ENCODE results near the gene SCN1A.

DNA sequence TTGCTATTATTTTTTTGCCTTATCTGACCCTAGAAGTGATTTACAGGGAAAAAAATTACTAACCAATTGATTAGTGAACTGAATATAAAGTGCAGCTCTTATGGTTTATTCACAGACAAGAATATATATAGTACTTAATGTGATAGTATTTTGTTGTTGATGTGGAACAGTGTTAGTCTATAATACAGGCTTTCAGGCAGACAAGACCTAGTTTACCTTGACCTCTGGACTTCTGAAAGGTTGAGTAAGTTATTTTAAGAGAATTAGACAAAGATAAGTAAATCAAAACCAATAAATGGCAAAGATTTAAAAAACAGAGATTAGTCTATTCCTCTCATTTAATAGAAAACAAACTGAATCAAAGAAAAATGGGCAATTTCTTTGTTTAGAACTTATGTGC is 46.0 kb downstream of the SCN1A start:
- TF ChIP-seq ZNF263 (CRISPR knock-in tag; IDR thresholded peaks at IDR 0.05; ENCODE audit: low read depth) (no peak), ZBTB21 (CRISPR knock-in tag; IDR thresholded peaks at IDR 0.05; ENCODE audit: borderline replicate concordance) (no peak), GABPB1 (CRISPR knock-in tag; IDR thresholded peaks at IDR 0.05) (no peak), ZNF416 (CRISPR knock-in tag; IDR thresholded peaks at IDR 0.05) (no peak), IRF2 (CRISPR knock-in tag; IDR thresholded peaks at IDR 0.05; ENCODE audit: borderline replicate concordance, low read depth) (no peak)
- TF ChIP-seq, protein P1, sequence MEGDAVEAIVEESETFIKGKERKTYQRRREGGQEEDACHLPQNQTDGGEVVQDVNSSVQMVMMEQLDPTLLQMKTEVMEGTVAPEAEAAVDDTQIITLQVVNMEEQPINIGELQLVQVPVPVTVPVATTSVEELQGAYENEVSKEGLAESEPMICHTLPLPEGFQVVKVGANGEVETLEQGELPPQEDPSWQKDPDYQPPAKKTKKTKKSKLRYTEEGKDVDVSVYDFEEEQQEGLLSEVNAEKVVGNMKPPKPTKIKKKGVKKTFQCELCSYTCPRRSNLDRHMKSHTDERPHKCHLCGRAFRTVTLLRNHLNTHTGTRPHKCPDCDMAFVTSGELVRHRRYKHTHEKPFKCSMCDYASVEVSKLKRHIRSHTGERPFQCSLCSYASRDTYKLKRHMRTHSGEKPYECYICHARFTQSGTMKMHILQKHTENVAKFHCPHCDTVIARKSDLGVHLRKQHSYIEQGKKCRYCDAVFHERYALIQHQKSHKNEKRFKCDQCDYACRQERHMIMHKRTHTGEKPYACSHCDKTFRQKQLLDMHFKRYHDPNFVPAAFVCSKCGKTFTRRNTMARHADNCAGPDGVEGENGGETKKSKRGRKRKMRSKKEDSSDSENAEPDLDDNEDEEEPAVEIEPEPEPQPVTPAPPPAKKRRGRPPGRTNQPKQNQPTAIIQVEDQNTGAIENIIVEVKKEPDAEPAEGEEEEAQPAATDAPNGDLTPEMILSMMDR (IDR thresholded peaks at IDR 0.05), result no peak
- TF ChIP-seq, protein P2, sequence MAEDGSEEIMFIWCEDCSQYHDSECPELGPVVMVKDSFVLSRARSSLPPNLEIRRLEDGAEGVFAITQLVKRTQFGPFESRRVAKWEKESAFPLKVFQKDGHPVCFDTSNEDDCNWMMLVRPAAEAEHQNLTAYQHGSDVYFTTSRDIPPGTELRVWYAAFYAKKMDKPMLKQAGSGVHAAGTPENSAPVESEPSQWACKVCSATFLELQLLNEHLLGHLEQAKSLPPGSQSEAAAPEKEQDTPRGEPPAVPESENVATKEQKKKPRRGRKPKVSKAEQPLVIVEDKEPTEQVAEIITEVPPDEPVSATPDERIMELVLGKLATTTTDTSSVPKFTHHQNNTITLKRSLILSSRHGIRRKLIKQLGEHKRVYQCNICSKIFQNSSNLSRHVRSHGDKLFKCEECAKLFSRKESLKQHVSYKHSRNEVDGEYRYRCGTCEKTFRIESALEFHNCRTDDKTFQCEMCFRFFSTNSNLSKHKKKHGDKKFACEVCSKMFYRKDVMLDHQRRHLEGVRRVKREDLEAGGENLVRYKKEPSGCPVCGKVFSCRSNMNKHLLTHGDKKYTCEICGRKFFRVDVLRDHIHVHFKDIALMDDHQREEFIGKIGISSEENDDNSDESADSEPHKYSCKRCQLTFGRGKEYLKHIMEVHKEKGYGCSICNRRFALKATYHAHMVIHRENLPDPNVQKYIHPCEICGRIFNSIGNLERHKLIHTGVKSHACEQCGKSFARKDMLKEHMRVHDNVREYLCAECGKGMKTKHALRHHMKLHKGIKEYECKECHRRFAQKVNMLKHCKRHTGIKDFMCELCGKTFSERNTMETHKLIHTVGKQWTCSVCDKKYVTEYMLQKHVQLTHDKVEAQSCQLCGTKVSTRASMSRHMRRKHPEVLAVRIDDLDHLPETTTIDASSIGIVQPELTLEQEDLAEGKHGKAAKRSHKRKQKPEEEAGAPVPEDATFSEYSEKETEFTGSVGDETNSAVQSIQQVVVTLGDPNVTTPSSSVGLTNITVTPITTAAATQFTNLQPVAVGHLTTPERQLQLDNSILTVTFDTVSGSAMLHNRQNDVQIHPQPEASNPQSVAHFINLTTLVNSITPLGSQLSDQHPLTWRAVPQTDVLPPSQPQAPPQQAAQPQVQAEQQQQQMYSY (CRISPR knock-in tag; IDR thresholded peaks at IDR 0.05), result no peak
- TF ChIP-seq, protein P3, sequence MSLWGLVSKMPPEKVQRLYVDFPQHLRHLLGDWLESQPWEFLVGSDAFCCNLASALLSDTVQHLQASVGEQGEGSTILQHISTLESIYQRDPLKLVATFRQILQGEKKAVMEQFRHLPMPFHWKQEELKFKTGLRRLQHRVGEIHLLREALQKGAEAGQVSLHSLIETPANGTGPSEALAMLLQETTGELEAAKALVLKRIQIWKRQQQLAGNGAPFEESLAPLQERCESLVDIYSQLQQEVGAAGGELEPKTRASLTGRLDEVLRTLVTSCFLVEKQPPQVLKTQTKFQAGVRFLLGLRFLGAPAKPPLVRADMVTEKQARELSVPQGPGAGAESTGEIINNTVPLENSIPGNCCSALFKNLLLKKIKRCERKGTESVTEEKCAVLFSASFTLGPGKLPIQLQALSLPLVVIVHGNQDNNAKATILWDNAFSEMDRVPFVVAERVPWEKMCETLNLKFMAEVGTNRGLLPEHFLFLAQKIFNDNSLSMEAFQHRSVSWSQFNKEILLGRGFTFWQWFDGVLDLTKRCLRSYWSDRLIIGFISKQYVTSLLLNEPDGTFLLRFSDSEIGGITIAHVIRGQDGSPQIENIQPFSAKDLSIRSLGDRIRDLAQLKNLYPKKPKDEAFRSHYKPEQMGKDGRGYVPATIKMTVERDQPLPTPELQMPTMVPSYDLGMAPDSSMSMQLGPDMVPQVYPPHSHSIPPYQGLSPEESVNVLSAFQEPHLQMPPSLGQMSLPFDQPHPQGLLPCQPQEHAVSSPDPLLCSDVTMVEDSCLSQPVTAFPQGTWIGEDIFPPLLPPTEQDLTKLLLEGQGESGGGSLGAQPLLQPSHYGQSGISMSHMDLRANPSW (CRISPR knock-in tag; conservative IDR thresholded peaks at IDR 0.05; ENCODE audit: low read depth), result no peak
- TF ChIP-seq, protein P4, sequence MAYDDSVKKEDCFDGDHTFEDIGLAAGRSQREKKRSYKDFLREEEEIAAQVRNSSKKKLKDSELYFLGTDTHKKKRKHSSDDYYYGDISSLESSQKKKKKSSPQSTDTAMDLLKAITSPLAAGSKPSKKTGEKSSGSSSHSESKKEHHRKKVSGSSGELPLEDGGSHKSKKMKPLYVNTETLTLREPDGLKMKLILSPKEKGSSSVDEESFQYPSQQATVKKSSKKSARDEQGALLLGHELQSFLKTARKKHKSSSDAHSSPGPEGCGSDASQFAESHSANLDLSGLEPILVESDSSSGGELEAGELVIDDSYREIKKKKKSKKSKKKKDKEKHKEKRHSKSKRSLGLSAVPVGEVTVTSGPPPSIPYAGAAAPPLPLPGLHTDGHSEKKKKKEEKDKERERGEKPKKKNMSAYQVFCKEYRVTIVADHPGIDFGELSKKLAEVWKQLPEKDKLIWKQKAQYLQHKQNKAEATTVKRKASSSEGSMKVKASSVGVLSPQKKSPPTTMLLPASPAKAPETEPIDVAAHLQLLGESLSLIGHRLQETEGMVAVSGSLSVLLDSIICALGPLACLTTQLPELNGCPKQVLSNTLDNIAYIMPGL (CRISPR knock-in tag; IDR thresholded peaks at IDR 0.05), result no peak
- TF ChIP-seq, protein P5, sequence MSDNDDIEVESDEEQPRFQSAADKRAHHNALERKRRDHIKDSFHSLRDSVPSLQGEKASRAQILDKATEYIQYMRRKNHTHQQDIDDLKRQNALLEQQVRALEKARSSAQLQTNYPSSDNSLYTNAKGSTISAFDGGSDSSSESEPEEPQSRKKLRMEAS (CRISPR knock-in tag; IDR thresholded peaks at IDR 0.05), result no peak

Data from WTC11 (cell line).